DOHH2 (cell line): Measurements from ENCODE around the gene DAAM1.

Source experiments
- H3F3A ChIP-seq: fragments of 200-600 bp; sonication (generic), shearing (Covaris generic); 2 replicates; pipeline ENCODE4 v1.6.0; 2016; ENCODE audit warnings: antibody characterized with exemption, mild to moderate bottlenecking; ENCODE audit not compliant: control insufficient read depth, insufficient read depth
- H3K27ac ChIP-seq: fragments of 200-600 bp; sonication (generic); 2 replicates; pipeline ENCODE4 v1.5.1; 2014; ENCODE audit warnings: low read depth, mild to moderate bottlenecking, low read length, moderate library complexity
- H3K27me3 ChIP-seq: fragments of 200-600 bp; sonication (generic); 2 replicates; pipeline ENCODE4 v1.6.1; 2014; ENCODE audit warnings: mild to moderate bottlenecking, low read length, mixed read lengths; ENCODE audit not compliant: control insufficient read depth
- H3K36me3 ChIP-seq: fragments of 200-600 bp; sonication (generic); 2 replicates; pipeline ENCODE4 v1.6.1; 2014; ENCODE audit warnings: mild to moderate bottlenecking, low read length, moderate library complexity, mixed read lengths; ENCODE audit not compliant: control insufficient read depth
- H3K4me1 ChIP-seq: fragments of 200-600 bp; sonication (generic); 2 replicates; pipeline ENCODE4 v1.6.1; 2014; ENCODE audit warnings: mild to moderate bottlenecking, low read length, mixed read lengths; ENCODE audit not compliant: control insufficient read depth
- H3K4me2 ChIP-seq: fragments of 200-600 bp; sonication (generic); 2 replicates; pipeline ENCODE4 v1.6.0; 2014; ENCODE audit warnings: mild to moderate bottlenecking, low read length, moderate library complexity
- H3K4me3 ChIP-seq: fragments of 200-600 bp; sonication (generic); 2 replicates; pipeline ENCODE4 v1.5.1; 2014; ENCODE audit warnings: mild to moderate bottlenecking, low read length, mixed read lengths
- H3K79me2 ChIP-seq: fragments of 200-600 bp; sonication (generic); 2 replicates; pipeline ENCODE4 v1.6.1; 2014; ENCODE audit warnings: mild to moderate bottlenecking, low read length, mixed read lengths; ENCODE audit not compliant: control insufficient read depth
- H3K9me2 ChIP-seq: fragments of 200-600 bp; sonication (generic); replicated peaks from 2 replicates; pipeline ENCODE4 v1.6.1; 2014; ENCODE audit warnings: mild to moderate bottlenecking, low read length, mixed read lengths; ENCODE audit not compliant: control insufficient read depth
- H3K9me3 ChIP-seq: fragments of 200-600 bp; sonication (generic); 2 replicates; pipeline ENCODE4 v1.6.1; 2014; ENCODE audit warnings: antibody characterized with exemption, low read length, mixed read lengths; ENCODE audit not compliant: control insufficient read depth, insufficient read depth
- H4K20me1 ChIP-seq: fragments of 200-600 bp; sonication (generic); 2 replicates; pipeline ENCODE4 v1.6.0; 2014; ENCODE audit warnings: low read depth, mild to moderate bottlenecking, antibody characterized with exemption, low read length, moderate library complexity; ENCODE audit not compliant: control insufficient read depth, insufficient read depth
- CTCF ChIP-seq: fragments of 200-600 bp; sonication (generic); IDR thresholded peaks from one replicate; pipeline ENCODE4 v1.5.1; 2014; ENCODE audit warnings: antibody characterized with exemption, mild to moderate bottlenecking, low read depth, low read length; ENCODE audit not compliant: poor library complexity, severe bottlenecking
- EZH2phosphoT487 ChIP-seq: fragments of 200-600 bp; sonication (generic); IDR thresholded peaks from 2 replicates; pipeline ENCODE4 v1.6.1; 2017; ENCODE audit warnings: borderline replicate concordance, mild to moderate bottlenecking, antibody characterized with exemption, low read length, moderate library complexity, mixed read lengths

The DAAM1 gene

DNA sequence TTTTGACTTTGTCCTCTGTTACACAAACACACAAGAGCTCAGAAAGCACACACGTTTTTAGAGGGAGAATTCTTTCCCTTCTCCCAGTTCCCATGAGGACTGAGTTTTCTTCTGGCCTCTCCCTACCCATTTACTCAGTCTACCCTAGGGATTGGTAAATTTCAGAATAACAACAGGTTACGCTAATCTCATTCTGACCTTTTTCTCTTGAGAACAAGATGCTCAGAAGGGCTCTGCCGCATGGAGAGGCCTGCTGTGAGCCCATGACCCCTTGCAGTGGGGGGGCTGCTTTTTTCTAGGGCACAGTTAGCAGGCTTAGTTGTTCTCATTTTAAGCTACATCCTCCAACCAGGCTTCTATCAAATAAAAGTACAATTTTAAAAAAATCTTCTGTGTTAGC lies 207.2 kb downstream of the DAAM1 start:
- Histone ChIP-seq H3K27me3 (no peaks in the 10 kb centered on the region), H3K79me2 (no peaks in the 10 kb centered on the region), H3K4me2 (no peak overlapping the region), H3K36me3 (no peaks in the 10 kb centered on the region), H3K9me3 (no peaks in the 10 kb centered on the region), H3K4me1 (no peaks in the 10 kb centered on the region), H4K20me1 (no peaks in the 10 kb centered on the region), H3K27ac (no peak overlapping the region), H3F3A (peaks cover 6% of the 10 kb centered on the region; the same call in 1 of the 2 replicates), H3K9me2 (no peaks in the 10 kb centered on the region), H3K4me3 (no peak overlapping the region)
- TF ChIP-seq EZH2phosphoT487 (no peak), CTCF (no peak)

DNA sequence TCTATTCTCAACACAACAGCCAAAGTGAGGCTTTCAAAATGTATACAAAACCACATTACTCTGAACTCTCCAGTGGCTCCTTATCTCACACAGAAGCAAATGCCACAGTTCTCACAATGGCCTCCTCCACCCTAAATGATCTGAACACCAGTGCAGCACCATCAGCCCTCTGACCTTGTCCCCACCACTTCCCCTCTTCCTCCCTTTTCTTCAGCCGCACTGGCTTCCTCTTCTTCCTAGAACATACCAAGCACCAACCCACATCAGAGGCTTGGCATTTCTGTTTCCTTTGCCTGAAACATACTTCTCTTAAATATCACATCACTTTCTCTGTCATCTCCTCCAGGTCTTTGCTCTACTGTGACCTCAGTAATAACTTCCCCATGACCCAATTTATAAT lies 210.4 kb downstream of the DAAM1 start:
- Histone ChIP-seq H3F3A (peaks cover 6% of the 10 kb centered on the region; the same call in 1 of the 2 replicates), H3K9me3 (no peaks in the 10 kb centered on the region), H3K36me3 (no peaks in the 10 kb centered on the region), H3K27me3 (no peaks in the 10 kb centered on the region), H3K9me2 (no peaks in the 10 kb centered on the region), H4K20me1 (no peaks in the 10 kb centered on the region), H3K79me2 (no peaks in the 10 kb centered on the region), H3K27ac (no peak overlapping the region), H3K4me3 (no peak overlapping the region), H3K4me1 (no peaks in the 10 kb centered on the region), H3K4me2 (no peak overlapping the region)
- TF ChIP-seq CTCF (no peak), EZH2phosphoT487 (no peak)

DNA sequence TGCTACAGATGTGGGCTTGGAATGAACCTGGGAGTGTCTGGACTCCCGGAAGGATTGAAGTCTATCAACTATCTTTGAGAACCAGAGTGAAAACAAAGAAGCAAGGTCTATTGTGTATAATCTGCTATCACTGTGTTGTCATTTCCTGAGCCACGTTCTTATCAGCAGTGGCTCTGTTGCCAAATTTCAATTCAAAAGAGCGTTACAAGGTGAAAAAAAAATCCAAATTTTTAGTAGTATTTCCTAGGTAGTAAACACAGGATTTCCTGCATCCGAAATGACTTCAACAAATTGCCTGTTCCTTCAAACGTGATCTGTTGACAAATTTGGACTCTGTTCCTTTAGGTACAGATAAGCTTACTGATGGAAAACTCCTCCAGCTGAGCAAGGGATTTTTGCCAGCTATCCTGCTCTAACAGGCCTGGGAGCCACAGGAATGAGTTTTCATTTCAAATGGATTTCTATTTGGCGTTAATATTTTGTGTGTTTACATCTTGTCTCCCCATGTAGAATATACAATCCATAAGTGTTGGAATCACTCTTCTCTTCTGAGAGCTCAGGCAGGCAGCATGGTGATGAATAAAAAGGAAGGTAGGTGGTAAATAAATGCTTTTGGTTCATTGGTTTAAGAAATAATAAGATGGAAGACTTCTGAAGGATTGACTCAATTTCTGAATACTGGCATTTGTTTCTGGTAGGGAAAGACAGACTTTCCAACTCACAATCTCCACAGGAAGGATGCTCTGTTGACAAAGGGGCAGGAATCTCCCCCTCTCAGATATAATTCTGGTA lies 218.2 kb downstream of the DAAM1 start:
- no peaks in the 10 kb centered on the region for H3K4me1 ChIP-seq
- no peaks in the 10 kb centered on the region for H3K36me3 ChIP-seq
- H3K9me2 ChIP-seq: no peaks in the 10 kb centered on the region
- no peak overlapping the region for H3K4me3 ChIP-seq
- no peaks in the 10 kb centered on the region for H3K27me3 ChIP-seq
- TF ChIP-seq EZH2phosphoT487 (no peak), CTCF (no peak)
- H3K9me3 ChIP-seq: no peaks in the 10 kb centered on the region
- no peaks in the 10 kb centered on the region for H3F3A ChIP-seq
- no peak overlapping the region for H3K4me2 ChIP-seq
- H3K79me2 ChIP-seq: no peaks in the 10 kb centered on the region
- no peak overlapping the region for H3K27ac ChIP-seq
- no peaks in the 10 kb centered on the region for H4K20me1 ChIP-seq
